Panc1 (cell line): ENCODE results near the gene SMYD5. TPM values are rescaled to one million over a fixed set of nuclear protein-coding genes. Genes with fewer than 3 reads are reported as not detected.

ENCODE experiments used
- ATAC-seq: fragments of 200-7000 bp; cut with Tn5 transposase; 2 replicates; pipeline ENCODE4 v1.9.1; 2020; ENCODE audit warnings: mild to moderate bottlenecking, moderate library complexity
- BruUV-seq: library from RNA; stranded (reverse); fragments of 400-500 nt; replicated peaks from 2 replicates; lab custom pipeline; 2021; lab: Mats Ljungman, UMichigan
- CTCF ChIA-PET: fragments of 300-600 bp; sonication (Branson Sonifier 250); formaldehyde crosslinking; loops from one replicate; lab custom pipeline; 2022; ENCODE audit warnings: antibody characterized with exemption; lab: Charles Lee
- POLR2A ChIA-PET: fragments of 300-600 bp; sonication (Branson Sonifier 250); formaldehyde crosslinking; loops from one replicate; lab custom pipeline; 2022; ENCODE audit warnings: antibody characterized with exemption; lab: Charles Lee
- DNase-seq: peaks from one replicate; pipeline ENCODE4 v3.0.0-alpha.2; 2010; ENCODE audit warnings: low read depth, low spot score
- H3K27ac ChIP-seq: 2 replicates; pipeline ENCODE4 v1.5.1; 2011; ENCODE audit warnings: mild to moderate bottlenecking, low read length, inconsistent platforms
- H3K27me3 ChIP-seq: fragments of 200-500 bp; sonication (Bioruptor generic); 2 replicates; pipeline ENCODE4 v1.6.0; 2014; ENCODE audit warnings: low read length, inconsistent platforms; ENCODE audit not compliant: control insufficient read depth, insufficient read depth
- H3K36me3 ChIP-seq: fragments of 200-500 bp; sonication (Bioruptor generic); 2 replicates; pipeline ENCODE4 v1.5.1; 2014; ENCODE audit warnings: inconsistent platforms, mild to moderate bottlenecking, low read length, moderate library complexity; ENCODE audit not compliant: control insufficient read depth, insufficient read depth
- H3K4me1 ChIP-seq: 2 replicates; pipeline ENCODE4 v1.5.1; 2011; ENCODE audit warnings: inconsistent platforms, mild to moderate bottlenecking, low read length, moderate library complexity; ENCODE audit not compliant: control insufficient read depth, insufficient read depth
- H3K4me3 ChIP-seq, 2 experiments: 2 replicates each; pipeline ENCODE4 v1.5.1; 2011 to 2012; ENCODE audit warnings: low read depth in 2 of 2, low read length in 2 of 2, mild to moderate bottlenecking in 2 of 2, inconsistent platforms in 1 of 2, moderate library complexity in 1 of 2
- H3K9me3 ChIP-seq: fragments of 200-500 bp; sonication (Bioruptor generic); 2 replicates; pipeline ENCODE4 v1.5.1; 2014; ENCODE audit warnings: low read depth, mild to moderate bottlenecking, inconsistent platforms, low read length, moderate library complexity; ENCODE audit not compliant: control insufficient read depth, insufficient read depth
- CTCF ChIP-seq: fragments of 450-650 bp; IDR thresholded peaks from 2 replicates; pipeline ENCODE4 v1.5.1; 2017; ENCODE audit warnings: mild to moderate bottlenecking
- POLR2AphosphoS5 ChIP-seq: IDR thresholded peaks from 2 replicates; pipeline ENCODE4 v1.6.1; 2012; ENCODE audit warnings: mild to moderate bottlenecking, low read depth, low read length, moderate library complexity
- SIN3A ChIP-seq: IDR thresholded peaks from 2 replicates; pipeline ENCODE4 v1.6.1; 2012; ENCODE audit warnings: low read depth, mild to moderate bottlenecking, low read length, moderate library complexity, borderline replicate concordance; ENCODE audit not compliant: insufficient read depth
- TCF7L2 ChIP-seq: IDR thresholded peaks from 2 replicates; pipeline ENCODE4 v1.6.1; 2011; ENCODE audit warnings: mild to moderate bottlenecking, low read depth, low read length, inconsistent platforms
- in situ Hi-C: cut with HindIII; loops from 2 replicates; pipeline ENCODE4 v1.10.0; 2016; ENCODE audit warnings: low sequenced_read_pairs, low pct_unique_long_range_greater_than_20kb
- intact Hi-C: fragments of 100-400 bp; cut with micrococcal nuclease; formaldehyde crosslinking; loops from one replicate; pipeline ENCODE4 v1.10.0; 2022; ENCODE audit not compliant: unreplicated experiment
- total RNA-seq: library from RNA; stranded (reverse); gene quantifications from one replicate; pipeline ENCODE4 v1.2.1, GENCODE V29; 2021; ENCODE audit not compliant: unreplicated experiment
- TF ChIP-seq, protein P1 (sequence below), 2 experiments: IDR thresholded peaks; 2 replicates each; pipeline ENCODE4 v1.6.1; 2011 to 2012; ENCODE audit warnings: low read depth in 2 of 2, control low read depth in 1 of 2, low read length in 1 of 2, mild to moderate bottlenecking in 1 of 2, moderate library complexity in 1 of 2; ENCODE audit not compliant: insufficient read depth in 1 of 2

SMYD5 gene
- total RNA-seq, 1 experiment from 2014 or later: 37.6 TPM

GRCh38 chr2:73212448-73213176 lies 1.4 kb upstream of the SMYD5 start:
- DNase-seq (peak; percentile 58), ATAC-seq (peak; percentile 87)
- no TSS peak for BruUV-seq
- TF ChIP-seq, protein P1, sequence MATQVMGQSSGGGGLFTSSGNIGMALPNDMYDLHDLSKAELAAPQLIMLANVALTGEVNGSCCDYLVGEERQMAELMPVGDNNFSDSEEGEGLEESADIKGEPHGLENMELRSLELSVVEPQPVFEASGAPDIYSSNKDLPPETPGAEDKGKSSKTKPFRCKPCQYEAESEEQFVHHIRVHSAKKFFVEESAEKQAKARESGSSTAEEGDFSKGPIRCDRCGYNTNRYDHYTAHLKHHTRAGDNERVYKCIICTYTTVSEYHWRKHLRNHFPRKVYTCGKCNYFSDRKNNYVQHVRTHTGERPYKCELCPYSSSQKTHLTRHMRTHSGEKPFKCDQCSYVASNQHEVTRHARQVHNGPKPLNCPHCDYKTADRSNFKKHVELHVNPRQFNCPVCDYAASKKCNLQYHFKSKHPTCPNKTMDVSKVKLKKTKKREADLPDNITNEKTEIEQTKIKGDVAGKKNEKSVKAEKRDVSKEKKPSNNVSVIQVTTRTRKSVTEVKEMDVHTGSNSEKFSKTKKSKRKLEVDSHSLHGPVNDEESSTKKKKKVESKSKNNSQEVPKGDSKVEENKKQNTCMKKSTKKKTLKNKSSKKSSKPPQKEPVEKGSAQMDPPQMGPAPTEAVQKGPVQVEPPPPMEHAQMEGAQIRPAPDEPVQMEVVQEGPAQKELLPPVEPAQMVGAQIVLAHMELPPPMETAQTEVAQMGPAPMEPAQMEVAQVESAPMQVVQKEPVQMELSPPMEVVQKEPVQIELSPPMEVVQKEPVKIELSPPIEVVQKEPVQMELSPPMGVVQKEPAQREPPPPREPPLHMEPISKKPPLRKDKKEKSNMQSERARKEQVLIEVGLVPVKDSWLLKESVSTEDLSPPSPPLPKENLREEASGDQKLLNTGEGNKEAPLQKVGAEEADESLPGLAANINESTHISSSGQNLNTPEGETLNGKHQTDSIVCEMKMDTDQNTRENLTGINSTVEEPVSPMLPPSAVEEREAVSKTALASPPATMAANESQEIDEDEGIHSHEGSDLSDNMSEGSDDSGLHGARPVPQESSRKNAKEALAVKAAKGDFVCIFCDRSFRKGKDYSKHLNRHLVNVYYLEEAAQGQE (IDR thresholded peaks at IDR 0.05; ENCODE audit: insufficient read depth in 1 of 2, low read depth in 2 of 2, low read length in 1 of 2): no peak
- no peak for TF ChIP-seq POLR2AphosphoS5
- no peak for TF ChIP-seq TCF7L2
- TF ChIP-seq CTCF: peak; percentile 98
- H3K9me3 ChIP-seq: no peaks in the 10 kb centered on the region
- peak overlapping the region; percentile 68 to 90 for H3K4me3 ChIP-seq
- no peaks in the 10 kb centered on the region; the same call in 1 of the 2 replicates for H3K36me3 ChIP-seq
- H3K27me3 ChIP-seq: no peaks in the 10 kb centered on the region
- in situ Hi-C loops: no loop called here
- ChIA-PET POLR2A (interaction anchor here (0.6 to 1.1 kb wide), 3 partner anchors 21 to 192 kb away, joined by 3 to 15 read pairs (median 4); no protein-coding TSS in a partner anchor), CTCF (interaction anchor here (0.5 to 1.9 kb wide), 13 partner anchors 17 to 189 kb away, joined by 3 to 36 read pairs (median 4); partner anchors contain the start of gene PRADC1)
- no peak overlapping the region for H3K27ac ChIP-seq
- peaks cover 6% of the 10 kb centered on the region; the same call in 1 of the 2 replicates for H3K4me1 ChIP-seq
- intact Hi-C loops: no loop called here

DNA sequence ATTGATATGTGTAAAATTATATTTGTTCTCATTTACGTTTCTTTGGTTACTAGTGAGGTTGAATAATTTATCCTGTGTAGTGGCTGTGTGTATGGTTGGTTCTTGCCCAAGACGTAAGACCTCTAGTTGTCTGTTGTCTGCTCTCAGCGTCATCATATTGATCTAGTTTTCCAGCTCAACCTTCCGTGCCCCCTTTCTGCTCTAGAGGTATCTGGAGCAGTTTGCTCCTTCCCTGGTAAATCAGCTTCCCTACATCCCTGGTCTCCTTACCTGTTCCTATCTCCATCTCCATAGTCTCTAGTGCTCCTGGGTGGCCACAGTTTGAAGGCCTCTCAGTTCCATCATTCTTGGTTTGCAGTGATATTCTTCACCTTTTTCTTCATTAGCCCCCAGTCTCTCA lies 1.2 kb downstream of the SMYD5 start:
- H3K36me3 ChIP-seq: no peaks in the 10 kb centered on the region; the same call in 1 of the 2 replicates
- no TSS peak for BruUV-seq
- ATAC-seq: no peak
- peak overlapping the region; percentile 90 for H3K27ac ChIP-seq
- in situ Hi-C loops (no loop called here), intact Hi-C loops (no loop called here)
- DNase-seq: no peak
- ChIA-PET CTCF (no interaction called here), POLR2A (no interaction called here)
- peak overlapping the region; percentile 68 to 90; a peak in 3 of 4 replicates for H3K4me3 ChIP-seq
- H3K27me3 ChIP-seq: no peaks in the 10 kb centered on the region
- no peaks in the 10 kb centered on the region for H3K9me3 ChIP-seq
- no peak for TF ChIP-seq CTCF
- no peak for TF ChIP-seq SIN3A
- TF ChIP-seq TCF7L2: no peak
- TF ChIP-seq POLR2AphosphoS5: no peak
- TF ChIP-seq, protein P1 (IDR thresholded peaks at IDR 0.05; ENCODE audit: insufficient read depth in 1 of 2, low read depth in 2 of 2, low read length in 1 of 2): no peak
- H3K4me1 ChIP-seq: peaks cover 6% of the 10 kb centered on the region; the same call in 1 of the 2 replicates
